HG02571 (cell line): ENCODE measurements around the gene P2RY6.

Experiments used
- ATAC-seq: cut with Tn5 transposase; IDR thresholded peaks from one replicate; pipeline ENCODE4 v1.9.1; 2021; ENCODE audit warnings: mild to moderate bottlenecking, moderate library complexity; ENCODE audit not compliant: unreplicated experiment

P2RY6 gene

GRCh38 chr11:73236854-73237253 lies 35.3 kb upstream of the P2RY6 start:
- no peak for ATAC-seq

- no peak for ATAC-seq
Observed at GRCh38 chr11:73237471-73238290, 34.5 kb upstream of the P2RY6 start.

GRCh38 chr11:73239111-73239521 lies 33.0 kb upstream of the P2RY6 start:
- no peak for ATAC-seq

- no peak for ATAC-seq
Observed at GRCh38 chr11:73239571-73240189, 32.5 kb upstream of the P2RY6 start.

GRCh38 chr11:73240190-73240781 lies 31.9 kb upstream of the P2RY6 start:
- ATAC-seq = no peak

- ATAC-seq = no peak
Observed at GRCh38 chr11:73241300-73241699, 30.8 kb upstream of the P2RY6 start.

- peak; percentile 69 for ATAC-seq
Observed at GRCh38 chr11:73242251-73243092, 29.7 kb upstream of the P2RY6 start.

- no peak for ATAC-seq
Observed at GRCh38 chr11:73243093-73243485, 29.0 kb upstream of the P2RY6 start.

GRCh38 chr11:73244589-73245240 lies 27.4 kb upstream of the P2RY6 start:
- ATAC-seq = no peak

- ATAC-seq = no peak
Observed at GRCh38 chr11:73245461-73245860, 26.7 kb upstream of the P2RY6 start.

GRCh38 chr11:73246303-73246702 lies 25.8 kb upstream of the P2RY6 start:
- ATAC-seq = no peak

- ATAC-seq = no peak
Observed at GRCh38 chr11:73248526-73249185, 23.5 kb upstream of the P2RY6 start.

- ATAC-seq = peak; percentile 68
Observed at GRCh38 chr11:73249304-73249703, 22.8 kb upstream of the P2RY6 start.

GRCh38 chr11:73249853-73250783 lies 22.0 kb upstream of the P2RY6 start:
- ATAC-seq = peak; percentile 23

- ATAC-seq = no peak
Observed at GRCh38 chr11:73252577-73253191, 19.5 kb upstream of the P2RY6 start.

- no peak for ATAC-seq
Observed at GRCh38 chr11:73257342-73258103, 14.6 kb upstream of the P2RY6 start.

GRCh38 chr11:73258104-73259035 lies 13.8 kb upstream of the P2RY6 start:
- no peak for ATAC-seq
